Measurements from ENCODE around the gene TUBB. TPM values are rescaled to one million over a fixed set of nuclear protein-coding genes. Genes with fewer than 3 reads are reported as not detected.
A peak's percentile ranks its signal among the peaks of the same experiment; 100 is the strongest.

TUBB gene
- total and polyA plus RNA-seq, 9 of the 15 experiments (the other 6 are each of a cell fraction or from before 2014, with no cell fraction given) = 971 to 2,870 (median 1,478) TPM

- TF ChIP-seq MEF2D (tag; conservative IDR thresholded peaks at IDR 0.05; ENCODE audit: low read depth) = 0 out of 2 replicates have a peak, but pooled peaks have one; percentile 40
- no peak for TF ChIP-seq JUNB (CRISPR knock-in tag; conservative IDR thresholded peaks at IDR 0.05)
- TF ChIP-seq RHOXF2B (CRISPR knock-in tag; conservative IDR thresholded peaks at IDR 0.05) = peak; percentile 76; the same call in 1 of the 2 replicates
- no peak for TF ChIP-seq TEAD2 (tag; IDR thresholded peaks at IDR 0.05)
- TF ChIP-seq THAP12 (CRISPR knock-in tag; IDR thresholded peaks at IDR 0.05) = 0 out of 2 replicates have a peak, but pooled peaks have one; percentile 33
- peak; percentile 7; the same call in 1 of the 2 replicates for TF ChIP-seq KDM2B (CRISPR knock-in tag; IDR thresholded peaks at IDR 0.05)
- TF ChIP-seq ZNF584 (CRISPR knock-in tag; IDR thresholded peaks at IDR 0.05; ENCODE audit: low read depth) = no peak
- TF ChIP-seq HMGXB4 (CRISPR knock-in tag; IDR thresholded peaks at IDR 0.05) = no peak; the same call in 1 of the 2 replicates
- peak; percentile 63; the same call in 1 of the 2 replicates for TF ChIP-seq BCOR (IDR thresholded peaks at IDR 0.05)
- TF ChIP-seq ZNF79 (CRISPR knock-in tag; IDR thresholded peaks at IDR 0.05; ENCODE audit: low read depth) = no peak
- no peak for TF ChIP-seq SMARCB1 (IDR thresholded peaks at IDR 0.05; ENCODE audit: insufficient read length, low read depth)
- TF ChIP-seq ETV6 (IDR thresholded peaks at IDR 0.05; ENCODE audit: borderline replicate concordance in 1 of 2, low read depth in 2 of 2, low read length in 1 of 2) = peak in 1 of 2 experiments; percentile 72; a peak in 1 of 4 replicates
- TF ChIP-seq ETV6 (CRISPR knock-in tag; IDR thresholded peaks at IDR 0.05; ENCODE audit: borderline replicate concordance) = no peak
- TF ChIP-seq GABPB1 (CRISPR knock-in tag; IDR thresholded peaks at IDR 0.05) = peak; percentile 73; the same call in 1 of the 2 replicates
- peak; percentile 58; the same call in 1 of the 2 replicates for TF ChIP-seq MAFG (tag; conservative IDR thresholded peaks at IDR 0.05)
- peak; percentile 57 for TF ChIP-seq ETV1 (tag; conservative IDR thresholded peaks at IDR 0.05; ENCODE audit: low read depth)
- TF ChIP-seq GTF2E2 (tag; IDR thresholded peaks at IDR 0.05) = peak; percentile 72; the same call in 1 of the 2 replicates
- TF ChIP-seq GATA2 (CRISPR knock-in tag; IDR thresholded peaks at IDR 0.05) = no peak
- TF ChIP-seq HNRNPLL (IDR thresholded peaks at IDR 0.05; ENCODE audit: low read depth, low read length, poor library complexity, severe bottlenecking) = peak; percentile 17
- no peak for TF ChIP-seq PCBP2 (IDR thresholded peaks at IDR 0.05; ENCODE audit: low read depth, low read length, poor library complexity, severe bottlenecking)
- no peak for TF ChIP-seq MCM7 (IDR thresholded peaks at IDR 0.05)
- 0 out of 2 replicates have a peak, but pooled peaks have one; percentile 47 for TF ChIP-seq PTBP1 (IDR thresholded peaks at IDR 0.05; ENCODE audit: low read depth, low read length)
- TF ChIP-seq HNRNPK (IDR thresholded peaks at IDR 0.05; ENCODE audit: low read depth, low read length, poor library complexity, severe bottlenecking) = no peak
- TF ChIP-seq MED1 (CRISPR knock-in tag; IDR thresholded peaks at IDR 0.05; ENCODE audit: borderline replicate concordance) = no peak
- TF ChIP-seq RBM15 (IDR thresholded peaks at IDR 0.05; ENCODE audit: insufficient read depth, low read length) = no peak
Measured at GRCh38 chr6:30686908-30687658, 33.1 kb upstream of the TUBB start (continued).

Measured in K562 (cell line).